ENCODE data around the gene PLPP3.

PLPP3 gene

DNA sequence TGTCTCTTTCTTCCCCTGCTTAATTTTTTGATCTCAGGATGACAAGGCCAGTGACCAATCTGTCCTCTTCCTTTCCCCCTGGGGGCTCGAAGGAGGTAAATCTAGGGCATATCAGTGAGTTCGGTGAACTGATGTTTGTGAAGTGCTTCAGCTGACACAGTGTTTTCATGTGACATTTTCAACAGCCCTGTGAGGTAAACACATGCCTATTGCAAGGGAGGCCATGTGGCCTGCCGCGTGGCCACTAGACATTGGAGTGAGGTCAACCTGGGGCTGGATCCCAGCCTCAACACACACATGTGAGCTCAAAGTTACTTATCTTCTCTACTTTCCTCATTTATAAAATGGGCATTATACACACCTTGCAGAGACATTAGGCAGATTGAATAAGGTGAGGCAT lies 126.3 kb downstream of the PLPP3 start:
- DNase-seq (ENCODE audit: low read depth) = no peak
- no peak overlapping the region for H3K4me3 ChIP-seq (ENCODE audit: control insufficient read depth, low read depth, low read length)
- TF ChIP-seq, protein P1, sequence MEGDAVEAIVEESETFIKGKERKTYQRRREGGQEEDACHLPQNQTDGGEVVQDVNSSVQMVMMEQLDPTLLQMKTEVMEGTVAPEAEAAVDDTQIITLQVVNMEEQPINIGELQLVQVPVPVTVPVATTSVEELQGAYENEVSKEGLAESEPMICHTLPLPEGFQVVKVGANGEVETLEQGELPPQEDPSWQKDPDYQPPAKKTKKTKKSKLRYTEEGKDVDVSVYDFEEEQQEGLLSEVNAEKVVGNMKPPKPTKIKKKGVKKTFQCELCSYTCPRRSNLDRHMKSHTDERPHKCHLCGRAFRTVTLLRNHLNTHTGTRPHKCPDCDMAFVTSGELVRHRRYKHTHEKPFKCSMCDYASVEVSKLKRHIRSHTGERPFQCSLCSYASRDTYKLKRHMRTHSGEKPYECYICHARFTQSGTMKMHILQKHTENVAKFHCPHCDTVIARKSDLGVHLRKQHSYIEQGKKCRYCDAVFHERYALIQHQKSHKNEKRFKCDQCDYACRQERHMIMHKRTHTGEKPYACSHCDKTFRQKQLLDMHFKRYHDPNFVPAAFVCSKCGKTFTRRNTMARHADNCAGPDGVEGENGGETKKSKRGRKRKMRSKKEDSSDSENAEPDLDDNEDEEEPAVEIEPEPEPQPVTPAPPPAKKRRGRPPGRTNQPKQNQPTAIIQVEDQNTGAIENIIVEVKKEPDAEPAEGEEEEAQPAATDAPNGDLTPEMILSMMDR (IDR thresholded peaks at IDR 0.05; ENCODE audit: control insufficient read depth, insufficient read depth, low read depth, low read length, missing control alignments) = no peak

GRCh38 chr1:56452027-56453011 lies 127.0 kb downstream of the PLPP3 start:
- TF ChIP-seq, protein P1 (IDR thresholded peaks at IDR 0.05; ENCODE audit: control insufficient read depth, insufficient read depth, low read depth, low read length, missing control alignments) = no peak
- DNase-seq (ENCODE audit: low read depth) = no peak
- no peak overlapping the region for H3K4me3 ChIP-seq (ENCODE audit: control insufficient read depth, low read depth, low read length)

DNA sequence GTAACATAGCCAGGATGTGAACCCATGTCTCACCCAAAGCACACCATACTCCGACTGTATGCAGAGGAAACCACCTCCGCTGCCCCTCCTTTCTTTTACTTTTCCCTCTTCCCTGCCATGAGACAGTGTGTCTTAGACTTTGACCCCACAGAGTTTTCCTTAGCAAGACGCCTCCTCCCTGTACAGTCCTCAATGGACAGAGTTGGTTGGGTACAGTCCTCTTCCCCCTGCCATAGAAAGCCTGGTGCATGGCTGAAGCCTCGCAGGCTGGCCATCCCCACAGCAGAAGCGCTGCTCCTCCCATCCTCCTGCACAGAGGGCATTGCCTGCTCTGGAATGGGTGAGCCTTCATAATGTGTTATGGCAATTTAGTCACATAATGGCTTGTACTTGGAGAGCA lies 127.9 kb downstream of the PLPP3 start:
- TF ChIP-seq, protein P1 (IDR thresholded peaks at IDR 0.05; ENCODE audit: control insufficient read depth, insufficient read depth, low read depth, low read length, missing control alignments) = no peak
- no peak overlapping the region for H3K4me3 ChIP-seq (ENCODE audit: control insufficient read depth, low read depth, low read length)
- DNase-seq (ENCODE audit: low read depth) = no peak

GRCh38 chr1:56450004-56450666 lies 129.2 kb downstream of the PLPP3 start:
- no peak for DNase-seq (ENCODE audit: low read depth)
- H3K4me3 ChIP-seq (ENCODE audit: control insufficient read depth, low read depth, low read length) = no peak overlapping the region
- TF ChIP-seq, protein P1 (IDR thresholded peaks at IDR 0.05; ENCODE audit: control insufficient read depth, insufficient read depth, low read depth, low read length, missing control alignments) = no peak

DNA sequence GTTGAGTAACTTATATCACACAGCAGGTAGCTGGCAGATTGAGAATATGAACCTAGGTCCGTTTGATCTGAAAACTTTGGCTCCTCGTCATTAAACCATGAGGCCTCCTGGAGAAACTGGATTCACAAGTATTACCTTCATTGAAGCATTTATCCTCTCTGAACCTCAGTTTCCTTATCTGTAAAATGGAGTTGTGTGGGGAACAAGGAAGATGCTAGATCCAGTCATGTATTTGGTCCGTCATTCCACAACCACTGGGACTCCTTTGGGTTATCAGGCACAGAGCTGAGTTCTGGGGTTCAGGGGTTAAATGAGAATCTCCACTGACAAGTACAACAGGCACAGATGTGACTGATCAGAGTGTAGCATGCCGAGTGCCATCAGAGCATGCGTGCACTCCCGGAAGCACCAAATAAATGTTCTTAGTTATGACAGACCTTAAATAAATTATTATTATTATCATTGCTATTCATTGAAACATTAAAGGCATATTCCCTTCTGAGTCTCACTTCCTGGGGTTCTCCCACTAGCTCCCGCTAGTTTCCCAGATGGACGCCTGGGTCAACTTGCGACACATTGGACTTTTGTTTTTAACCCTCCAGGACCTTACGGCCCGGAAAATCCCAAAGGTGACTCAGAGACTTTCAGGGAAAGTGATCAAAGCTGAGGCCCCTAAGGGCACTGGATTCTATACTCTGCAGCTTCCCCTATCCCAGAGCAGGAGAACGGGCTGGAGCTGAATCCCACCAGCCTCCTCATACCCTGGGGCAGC lies 130.6 kb downstream of the PLPP3 start:
- no peak for DNase-seq (ENCODE audit: low read depth)
- H3K4me3 ChIP-seq (ENCODE audit: control insufficient read depth, low read depth, low read length) = no peak overlapping the region
- TF ChIP-seq, protein P1 (IDR thresholded peaks at IDR 0.05; ENCODE audit: control insufficient read depth, insufficient read depth, low read depth, low read length, missing control alignments) = no peak

DNA sequence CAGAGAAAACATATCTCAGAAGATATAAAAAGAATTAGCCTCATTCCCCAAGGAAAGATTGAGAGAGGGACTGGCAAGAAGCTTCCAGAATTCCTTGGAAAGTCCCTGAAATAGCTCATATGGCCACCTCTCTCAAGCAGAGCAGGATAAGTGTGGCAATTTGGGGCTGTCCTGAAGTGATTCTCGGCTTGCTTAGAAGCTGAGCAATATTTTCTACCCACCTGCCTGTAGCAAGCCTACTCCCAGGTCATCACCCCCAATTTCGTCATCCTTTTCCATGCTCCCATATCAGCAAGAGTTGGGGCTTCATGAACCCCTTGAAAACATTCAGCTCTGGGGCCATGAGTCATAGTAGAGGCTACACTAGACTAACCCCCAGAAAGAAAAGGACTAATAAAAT lies 131.5 kb downstream of the PLPP3 start:
- TF ChIP-seq, protein P1 (IDR thresholded peaks at IDR 0.05; ENCODE audit: control insufficient read depth, insufficient read depth, low read depth, low read length, missing control alignments) = no peak
- DNase-seq (ENCODE audit: low read depth) = no peak
- H3K4me3 ChIP-seq (ENCODE audit: control insufficient read depth, low read depth, low read length) = no peak overlapping the region

Measured in AG09309 (cell line).